GM18868 (cell line): ENCODE data around the gene CXCL14.
"Not testable (repeated sequence)": the region's sequence is repeated elsewhere in the genome, so short reads cannot be mapped to it uniquely, and the experiment has no call there.

Source experiments
- ATAC-seq: cut with Tn5 transposase; IDR thresholded peaks from one replicate; pipeline ENCODE4 v1.9.1; 2021; ENCODE audit warnings: mild to moderate bottlenecking, moderate library complexity; ENCODE audit not compliant: unreplicated experiment

CXCL14 gene

DNA sequence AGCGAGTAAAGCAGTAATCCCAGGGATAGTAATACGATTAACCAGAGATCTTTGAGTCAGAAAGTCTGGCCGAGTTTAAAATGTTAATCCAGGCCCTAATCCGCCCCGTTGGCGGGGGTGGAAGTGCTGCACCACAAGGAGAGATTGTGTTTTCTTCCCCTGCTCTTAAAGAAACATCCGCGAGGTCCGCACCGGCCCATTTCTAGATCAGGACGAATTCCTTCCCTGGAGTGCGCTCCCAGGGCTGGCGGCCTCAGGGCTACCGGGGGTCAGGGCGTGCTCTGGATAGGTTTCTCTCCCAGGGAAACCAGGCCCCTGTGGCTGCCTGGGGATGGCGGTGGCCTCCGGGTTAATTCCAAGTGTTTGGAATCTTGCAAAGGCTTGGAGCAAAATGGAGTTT is 33.7 kb downstream of the CXCL14 start:
- no peak for ATAC-seq

DNA sequence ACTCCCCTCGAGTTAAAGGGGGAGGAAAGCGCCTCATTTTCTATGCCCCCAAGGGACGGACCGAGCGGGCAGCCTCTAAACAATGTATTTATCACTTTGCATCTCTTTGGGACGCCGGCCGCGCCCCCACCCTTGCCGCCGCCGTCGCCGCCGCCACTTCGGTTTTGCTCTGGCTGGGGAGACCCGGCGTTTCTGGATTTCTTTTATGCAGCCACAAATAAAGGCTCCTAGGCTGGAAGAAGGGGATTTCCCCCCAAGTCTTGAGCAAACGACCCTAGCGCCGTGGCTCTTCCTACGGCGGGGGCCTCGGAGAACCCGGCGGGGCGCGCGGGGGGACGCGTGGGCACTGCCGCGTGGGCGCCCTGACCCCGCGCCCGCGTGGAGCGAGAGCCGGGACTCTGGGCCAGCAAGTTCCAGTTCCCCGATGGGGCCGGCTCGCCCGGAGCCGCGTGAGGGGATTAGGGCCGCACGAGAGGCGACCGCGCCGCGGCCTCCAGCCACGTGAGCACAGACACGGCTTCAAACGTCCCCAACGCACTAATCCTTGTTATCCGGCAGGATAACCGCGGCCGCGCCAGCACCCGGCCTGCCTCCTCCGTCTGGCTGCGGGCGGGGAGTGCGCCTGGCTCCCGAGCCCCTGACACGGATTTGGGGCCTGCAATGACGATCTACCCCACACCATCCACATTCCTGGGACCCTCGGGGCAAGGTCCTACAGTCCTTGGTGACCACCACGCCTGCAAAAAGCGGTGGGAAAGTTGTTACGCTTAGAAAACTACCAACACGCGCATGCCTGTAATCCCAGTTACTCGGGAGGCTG is 35.1 kb downstream of the CXCL14 start:
- ATAC-seq = no peak

DNA sequence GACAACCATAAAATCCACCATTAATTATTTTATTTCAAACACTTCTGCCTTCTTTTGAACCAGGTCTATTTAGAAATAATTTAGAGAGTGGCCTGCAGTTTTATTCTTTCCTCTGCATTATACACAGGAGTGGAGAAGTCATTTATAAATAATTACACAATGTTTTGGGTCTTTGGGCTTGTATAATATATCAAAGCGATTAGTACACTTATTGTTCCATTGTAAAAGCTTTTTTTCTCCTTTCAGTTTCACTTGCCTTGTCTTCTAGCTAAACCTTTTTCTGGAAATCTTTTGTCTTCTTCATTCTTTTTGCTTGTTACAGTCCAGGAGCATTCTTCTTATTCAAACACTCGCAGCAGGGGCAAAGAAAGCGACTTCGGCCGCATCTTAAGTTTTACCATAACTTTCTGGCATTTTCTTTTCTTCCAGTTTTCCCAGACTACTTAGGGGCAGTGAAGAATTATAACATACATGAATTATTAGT is 35.7 kb downstream of the CXCL14 start:
- no peak for ATAC-seq

DNA sequence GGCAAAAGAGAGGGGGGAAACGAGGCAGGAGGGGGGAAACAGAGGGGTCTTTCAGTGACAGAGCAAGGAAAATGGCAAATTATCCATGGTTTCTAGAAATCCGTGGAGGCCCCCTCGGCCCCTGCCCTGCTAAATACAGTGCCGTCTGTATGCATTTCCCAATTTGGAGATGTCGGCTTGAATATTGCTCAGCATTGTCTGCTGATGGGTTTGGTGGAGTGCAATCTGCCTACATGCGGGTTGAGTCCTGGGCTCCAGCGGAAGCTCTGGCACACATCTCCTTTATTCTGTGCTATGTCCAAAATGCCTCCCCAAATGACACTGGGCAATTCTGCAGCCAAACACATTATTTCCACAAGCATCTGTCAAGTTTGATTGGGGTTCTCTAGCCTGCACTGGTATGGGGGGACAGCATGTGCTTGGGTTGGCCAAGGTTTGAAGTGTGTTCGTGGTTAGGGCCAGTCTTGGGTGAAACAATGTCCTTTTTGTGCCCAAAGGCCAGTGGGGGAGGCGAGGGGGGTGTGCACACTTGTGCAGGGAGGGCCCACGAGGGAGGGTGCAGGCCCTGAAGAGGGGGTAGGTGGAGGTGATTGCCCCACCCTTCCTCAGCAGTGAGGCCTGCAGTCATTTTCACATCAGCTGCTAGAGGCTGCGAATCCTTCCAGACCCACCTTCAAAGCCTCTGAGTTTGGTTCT is 36.8 kb downstream of the CXCL14 start:
- ATAC-seq = no peak

DNA sequence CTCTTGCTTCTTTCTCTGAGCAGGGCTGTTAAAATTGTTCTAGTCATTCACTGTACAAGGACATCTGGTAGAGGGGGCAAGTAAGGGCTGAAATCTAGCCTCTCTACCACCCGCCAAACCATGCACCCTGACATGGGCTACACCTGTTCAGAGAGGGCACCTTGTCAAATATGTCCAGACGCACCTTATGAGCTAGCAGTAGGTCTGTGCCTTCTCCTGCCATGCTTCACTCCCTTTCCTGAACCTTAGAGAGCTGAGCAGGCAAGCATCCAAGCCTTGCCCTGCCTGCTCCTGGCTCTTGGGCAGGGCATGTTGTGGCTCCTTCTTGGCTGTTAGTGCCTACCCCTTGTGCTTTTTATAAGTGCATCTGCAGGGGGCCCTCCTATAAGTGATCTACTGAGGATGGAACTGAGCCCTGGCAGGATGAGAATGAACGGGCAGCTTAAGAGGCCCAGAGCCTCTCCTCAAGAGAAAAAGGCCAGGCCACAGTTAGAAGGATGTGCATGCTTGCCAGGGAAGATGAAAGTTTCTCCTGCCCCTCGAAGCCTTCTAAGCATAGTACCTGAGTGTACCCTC is 39.3 kb downstream of the CXCL14 start:
- ATAC-seq = no peak

DNA sequence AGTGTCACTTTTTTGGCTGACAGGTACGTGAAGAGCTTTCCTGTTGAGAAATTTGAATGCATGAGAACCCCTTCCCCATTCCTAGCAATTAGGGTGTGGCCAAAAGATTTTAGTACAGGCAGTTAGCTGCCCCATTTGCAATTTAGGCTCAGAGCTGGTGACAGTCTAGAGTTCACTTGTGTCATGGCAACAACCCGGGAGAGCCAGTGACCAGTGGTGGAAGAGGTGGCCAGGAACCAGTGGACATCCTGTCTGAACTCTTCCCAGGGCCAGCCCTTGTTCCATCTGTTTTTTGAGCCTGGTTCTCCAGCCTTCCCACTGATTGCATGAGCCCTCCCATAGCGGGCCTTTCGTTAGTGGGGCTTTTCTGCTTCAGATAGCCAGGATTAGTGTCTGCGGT is 40.5 kb downstream of the CXCL14 start:
- ATAC-seq = no peak

DNA sequence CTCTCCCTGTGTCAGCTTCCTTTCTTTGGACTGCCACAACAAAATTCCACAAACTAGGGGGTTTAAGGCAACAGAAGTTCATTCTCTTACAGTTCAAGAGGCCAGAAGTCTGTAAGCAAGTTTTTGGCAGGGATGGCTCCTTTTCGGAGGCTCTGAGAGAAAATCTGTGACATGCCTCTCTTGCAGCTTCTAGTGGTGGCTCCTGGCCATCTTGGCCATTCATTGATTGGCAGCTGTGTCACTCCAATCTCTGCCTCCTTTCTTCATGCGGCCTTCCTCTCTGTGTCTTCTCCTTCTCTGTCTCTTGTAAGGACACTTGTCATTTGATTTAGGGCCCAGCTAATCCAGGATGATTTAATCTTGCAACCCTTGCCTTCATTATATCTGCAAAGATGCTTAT is 41.0 kb downstream of the CXCL14 start:
- no peak for ATAC-seq

DNA sequence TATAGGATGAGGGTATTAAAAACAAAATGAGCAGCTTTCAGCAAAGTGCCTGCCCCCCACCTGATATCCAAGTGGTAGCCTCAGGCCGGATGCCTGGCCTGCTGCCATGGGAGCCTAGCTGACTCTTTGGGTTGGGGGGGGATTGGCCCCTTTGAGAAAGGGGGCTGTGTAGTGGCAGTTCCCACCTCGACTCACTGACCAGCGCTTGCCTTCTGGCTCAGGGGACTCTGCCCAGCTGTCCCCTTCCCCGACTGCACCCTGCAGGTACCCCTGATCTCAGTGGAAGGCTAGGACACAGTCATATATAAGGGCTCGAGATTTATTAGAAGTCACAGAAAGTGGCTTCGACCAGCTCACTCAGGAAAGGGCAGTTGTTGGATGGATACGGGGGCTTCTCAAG is 41.5 kb downstream of the CXCL14 start:
- no peak for ATAC-seq

DNA sequence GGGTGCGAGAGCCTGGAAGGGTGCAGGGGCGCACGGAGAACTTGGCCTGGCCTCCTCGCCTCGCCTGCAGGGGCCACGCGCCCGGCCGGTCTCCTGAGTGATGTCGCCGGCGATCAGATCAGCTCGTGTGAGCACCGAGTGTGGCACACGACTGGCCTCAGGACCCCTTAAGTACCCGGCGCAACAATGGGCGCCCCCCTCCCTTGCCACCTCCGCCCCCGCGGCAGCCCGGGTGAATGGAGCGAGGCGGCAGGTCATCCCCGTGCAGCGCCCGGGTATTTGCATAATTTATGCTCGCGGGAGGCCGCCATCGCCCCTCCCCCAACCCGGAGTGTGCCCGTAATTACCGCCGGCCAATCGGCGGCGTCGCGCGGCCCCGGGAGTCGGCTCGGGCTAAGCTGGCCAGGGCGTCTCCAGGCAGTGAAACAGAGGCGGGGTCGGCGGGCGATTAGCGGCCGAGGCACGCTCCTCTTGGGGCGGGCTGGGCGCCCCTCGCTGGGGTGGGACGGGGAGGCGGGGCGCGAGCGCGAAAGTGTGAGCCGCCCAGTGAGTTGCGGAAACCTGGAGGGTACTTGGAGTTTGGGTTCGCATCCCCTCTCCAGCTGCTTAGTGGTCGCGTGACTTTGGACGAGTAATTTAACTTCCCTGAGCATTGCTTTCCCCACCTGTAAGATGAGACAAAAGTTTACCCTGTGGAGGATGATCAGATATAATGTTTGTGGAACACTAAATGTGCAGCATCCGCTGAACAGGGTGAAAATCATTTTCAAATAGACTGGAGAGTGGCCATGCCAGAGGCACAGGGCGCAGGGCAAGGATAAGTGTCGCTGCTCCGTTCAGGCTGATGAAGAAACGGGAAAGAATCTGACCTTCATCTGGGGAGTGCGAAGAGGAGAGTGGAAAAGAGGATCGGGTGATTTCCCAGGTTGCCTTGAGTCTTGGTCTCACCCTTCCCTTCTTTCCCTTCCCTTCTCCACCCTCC is 42.7 kb downstream of the CXCL14 start, which contains the start of gene NEUROG1:
Gene NEUROG1, minus strand, starts transcription at position 145 of the 982 bp plus-strand sequence. CDS start 274 bp downstream, outside the sequence.
- no peak for ATAC-seq

DNA sequence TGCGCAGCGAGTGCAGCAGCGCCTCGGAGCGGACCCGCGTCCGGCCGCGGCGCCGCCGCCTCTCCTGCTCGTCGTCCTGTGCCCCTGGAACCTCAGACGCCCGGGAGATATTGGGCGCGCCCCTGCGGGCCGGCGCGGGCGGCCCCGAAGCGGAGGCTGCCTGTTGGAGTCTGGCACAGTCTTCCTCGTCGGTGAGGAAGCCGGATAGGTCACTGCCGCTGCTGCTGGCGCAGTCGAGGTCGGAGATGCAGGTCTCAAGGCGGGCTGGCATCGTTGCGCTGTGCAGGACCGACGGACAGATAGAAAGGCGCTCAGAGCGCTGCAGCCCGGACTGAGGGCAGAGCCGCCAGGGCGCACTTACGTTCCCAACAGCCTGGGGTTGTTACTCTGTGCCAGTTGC is 43.4 kb downstream of the CXCL14 start:
- ATAC-seq = no peak

DNA sequence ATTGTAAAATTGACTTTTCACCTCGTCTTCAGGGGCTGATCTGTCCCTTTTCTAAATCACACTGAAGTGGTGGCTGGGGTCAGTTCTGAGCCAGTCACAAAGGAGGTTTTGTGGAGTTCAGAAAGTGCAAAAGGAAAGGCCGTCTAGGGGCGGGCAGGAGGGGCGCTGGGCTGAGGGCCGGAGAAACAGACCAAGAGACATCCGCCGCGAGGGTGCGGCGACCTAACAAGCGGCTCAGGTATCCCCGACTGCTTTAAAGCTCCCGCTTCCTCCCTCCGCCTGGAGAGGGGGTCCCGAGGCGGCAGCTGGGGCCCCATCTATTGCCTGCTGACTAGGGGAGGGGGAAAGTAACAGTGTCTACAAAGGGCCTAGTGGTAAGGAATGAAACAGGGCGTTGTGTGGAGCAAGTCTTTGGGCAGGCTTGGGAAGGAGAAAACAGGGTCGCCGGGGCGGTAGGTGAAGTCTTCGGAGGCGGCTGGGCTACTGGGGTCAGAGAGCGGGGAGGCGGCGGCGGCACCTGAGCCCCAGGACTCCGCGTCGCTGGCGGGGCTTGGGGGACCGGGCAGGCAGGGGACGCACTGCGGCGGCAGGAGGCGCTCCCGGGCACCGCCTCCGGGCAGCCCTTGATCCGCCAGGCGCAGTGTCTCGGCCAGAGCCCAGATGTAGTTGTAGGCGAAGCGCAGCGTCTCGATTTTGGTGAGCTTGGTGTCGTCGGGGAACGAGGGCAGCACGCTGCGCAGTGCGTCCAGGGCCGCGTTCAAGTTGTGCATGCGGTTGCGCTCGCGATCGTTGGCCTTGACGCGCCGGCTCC is 44.0 kb downstream of the CXCL14 start:
- no peak for ATAC-seq

DNA sequence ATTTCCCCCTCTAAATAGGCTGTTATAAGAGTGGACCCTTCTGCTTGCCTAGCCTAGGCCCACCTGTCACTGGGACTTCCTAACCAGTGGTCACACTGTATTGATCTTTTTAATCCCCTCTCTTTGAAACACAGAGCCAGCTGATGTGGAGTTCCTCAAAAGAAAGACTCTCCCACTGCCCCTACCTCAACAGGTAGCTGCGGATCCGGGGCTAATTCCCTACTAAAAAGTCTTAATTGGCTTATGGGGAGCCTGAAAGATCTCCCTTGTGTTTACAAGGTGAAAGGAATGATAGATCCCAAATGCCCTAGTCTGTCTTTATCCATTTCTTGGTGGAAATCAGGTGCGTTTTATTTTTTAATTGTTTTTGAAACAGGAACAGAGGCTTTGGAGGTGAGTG is 45.0 kb downstream of the CXCL14 start:
- no peak for ATAC-seq

DNA sequence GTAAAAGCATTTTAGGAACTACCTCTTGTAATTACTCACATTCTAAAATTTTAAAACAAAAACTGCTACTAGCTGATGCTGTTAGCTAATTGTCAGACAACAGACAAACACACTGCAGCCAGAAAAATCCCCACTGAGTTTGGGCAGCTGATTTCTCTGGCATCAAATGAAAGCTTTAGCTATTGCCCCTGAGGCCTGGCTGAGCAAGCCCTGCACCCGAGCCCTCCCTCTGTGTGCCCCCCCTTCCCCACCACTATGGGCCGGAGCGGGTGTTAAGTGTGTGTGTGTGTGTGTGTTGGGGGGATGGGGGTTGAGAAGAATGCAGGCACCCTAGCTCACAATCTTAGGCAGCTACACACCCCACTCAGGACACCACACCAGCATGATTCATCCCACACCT is 45.5 kb downstream of the CXCL14 start:
- no peak for ATAC-seq

DNA sequence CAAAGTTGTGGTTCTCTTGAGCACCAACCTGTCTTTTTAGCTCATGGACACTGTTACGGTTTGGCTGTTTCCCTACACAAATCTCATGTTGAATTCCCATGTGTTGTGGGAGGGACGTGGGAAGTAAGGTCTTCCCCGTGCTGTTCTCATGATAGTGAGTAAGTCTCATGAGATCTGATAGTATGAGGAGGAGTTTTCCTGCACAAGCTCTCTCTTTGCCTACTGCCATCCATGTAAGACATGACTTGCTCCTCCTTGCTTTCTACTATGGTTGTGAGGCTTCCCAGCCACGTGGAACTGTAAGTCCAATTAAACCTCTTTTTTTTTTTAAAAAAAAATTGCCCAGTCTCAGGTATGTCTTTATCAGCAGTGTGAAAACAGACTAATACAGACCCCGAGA is 49.2 kb downstream of the CXCL14 start:
- not testable (repeated sequence) for ATAC-seq

DNA sequence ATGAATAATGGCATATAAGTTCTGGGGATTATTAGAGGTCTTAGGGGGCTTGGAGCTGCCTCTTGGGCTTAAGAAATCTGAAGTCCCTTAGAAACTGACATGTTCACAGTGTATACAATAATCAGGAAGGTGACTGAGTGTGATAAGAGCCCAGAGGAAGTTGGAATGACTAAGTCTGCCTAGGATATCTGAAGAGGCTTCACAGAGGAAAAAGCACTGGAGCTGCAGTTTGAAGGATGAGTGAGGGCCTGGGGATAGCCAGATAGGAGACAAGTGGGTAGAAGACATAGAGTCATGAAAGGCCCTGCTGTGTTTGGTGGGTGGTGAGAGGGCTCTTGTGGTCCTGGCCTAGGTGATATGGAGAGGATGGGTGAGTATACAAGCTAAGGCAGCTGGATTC is 51.9 kb downstream of the CXCL14 start:
- no peak for ATAC-seq

DNA sequence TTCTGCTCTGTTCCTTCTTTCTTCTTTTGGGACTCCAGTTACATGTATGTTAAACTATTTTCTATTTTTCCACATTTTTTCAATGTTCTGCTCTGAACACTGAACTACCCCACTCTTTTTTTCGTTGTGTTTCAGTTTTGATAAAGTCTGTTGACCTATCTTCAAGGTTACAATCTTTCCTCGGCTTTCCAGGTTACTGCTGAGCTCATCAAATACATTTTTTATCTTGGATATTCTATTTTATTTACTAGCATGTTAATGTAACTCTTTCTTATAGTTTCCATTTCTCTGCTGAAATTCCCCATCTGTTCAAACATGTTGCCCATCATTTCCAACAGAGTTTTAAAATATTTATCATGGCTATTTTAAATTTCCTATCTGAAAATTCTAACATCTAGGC is 56.8 kb downstream of the CXCL14 start:
- ATAC-seq = no peak
